Measurements from ENCODE around the gene RAB11FIP3. TPM values are rescaled to one million over a fixed set of nuclear protein-coding genes. Genes with fewer than 3 reads are reported as not detected.
A peak's percentile ranks its signal among the peaks of the same experiment; 100 is the strongest.
"Not testable (repeated sequence)": the region's sequence is repeated elsewhere in the genome, so short reads cannot be mapped to it uniquely, and the experiment has no call there.

RAB11FIP3 gene
- total RNA-seq, 1 donor from 2014 or later: 52.1 TPM

GRCh38 chr16:489606-490005, 64.2 kb downstream of the RAB11FIP3 start:
- no peaks in the 10 kb centered on the region for H3K27me3 Mint-ChIP-seq
- H3K4me1 Mint-ChIP-seq (ENCODE audit: unreplicated experiment): no peaks in the 10 kb centered on the region
- H3K4me3 Mint-ChIP-seq: no peak overlapping the region
- TF ChIP-seq, protein P1, sequence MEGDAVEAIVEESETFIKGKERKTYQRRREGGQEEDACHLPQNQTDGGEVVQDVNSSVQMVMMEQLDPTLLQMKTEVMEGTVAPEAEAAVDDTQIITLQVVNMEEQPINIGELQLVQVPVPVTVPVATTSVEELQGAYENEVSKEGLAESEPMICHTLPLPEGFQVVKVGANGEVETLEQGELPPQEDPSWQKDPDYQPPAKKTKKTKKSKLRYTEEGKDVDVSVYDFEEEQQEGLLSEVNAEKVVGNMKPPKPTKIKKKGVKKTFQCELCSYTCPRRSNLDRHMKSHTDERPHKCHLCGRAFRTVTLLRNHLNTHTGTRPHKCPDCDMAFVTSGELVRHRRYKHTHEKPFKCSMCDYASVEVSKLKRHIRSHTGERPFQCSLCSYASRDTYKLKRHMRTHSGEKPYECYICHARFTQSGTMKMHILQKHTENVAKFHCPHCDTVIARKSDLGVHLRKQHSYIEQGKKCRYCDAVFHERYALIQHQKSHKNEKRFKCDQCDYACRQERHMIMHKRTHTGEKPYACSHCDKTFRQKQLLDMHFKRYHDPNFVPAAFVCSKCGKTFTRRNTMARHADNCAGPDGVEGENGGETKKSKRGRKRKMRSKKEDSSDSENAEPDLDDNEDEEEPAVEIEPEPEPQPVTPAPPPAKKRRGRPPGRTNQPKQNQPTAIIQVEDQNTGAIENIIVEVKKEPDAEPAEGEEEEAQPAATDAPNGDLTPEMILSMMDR (conservative IDR thresholded peaks at IDR 0.05): no peak
- no peak for DNase-seq (ENCODE audit: extremely low spot score, unreplicated experiment)
- H3K27ac Mint-ChIP-seq: no peak overlapping the region
- H3K36me3 Mint-ChIP-seq: peaks cover 4% of the 10 kb centered on the region
- H3K9me3 Mint-ChIP-seq: no peaks in the 10 kb centered on the region

- no peaks in the 10 kb centered on the region for H3K27me3 Mint-ChIP-seq
- H3K4me3 Mint-ChIP-seq: no peak overlapping the region
- no peak for DNase-seq (ENCODE audit: extremely low spot score, unreplicated experiment)
- no peak overlapping the region for H3K27ac Mint-ChIP-seq
- TF ChIP-seq, protein P1 (conservative IDR thresholded peaks at IDR 0.05): no peak
- H3K9me3 Mint-ChIP-seq: no peaks in the 10 kb centered on the region
- no peaks in the 10 kb centered on the region for H3K4me1 Mint-ChIP-seq (ENCODE audit: unreplicated experiment)
- H3K36me3 Mint-ChIP-seq: peaks cover 4% of the 10 kb centered on the region
These were observed 65.3 kb downstream of the RAB11FIP3 start for GRCh38 chr16:490768-491167.

DNA sequence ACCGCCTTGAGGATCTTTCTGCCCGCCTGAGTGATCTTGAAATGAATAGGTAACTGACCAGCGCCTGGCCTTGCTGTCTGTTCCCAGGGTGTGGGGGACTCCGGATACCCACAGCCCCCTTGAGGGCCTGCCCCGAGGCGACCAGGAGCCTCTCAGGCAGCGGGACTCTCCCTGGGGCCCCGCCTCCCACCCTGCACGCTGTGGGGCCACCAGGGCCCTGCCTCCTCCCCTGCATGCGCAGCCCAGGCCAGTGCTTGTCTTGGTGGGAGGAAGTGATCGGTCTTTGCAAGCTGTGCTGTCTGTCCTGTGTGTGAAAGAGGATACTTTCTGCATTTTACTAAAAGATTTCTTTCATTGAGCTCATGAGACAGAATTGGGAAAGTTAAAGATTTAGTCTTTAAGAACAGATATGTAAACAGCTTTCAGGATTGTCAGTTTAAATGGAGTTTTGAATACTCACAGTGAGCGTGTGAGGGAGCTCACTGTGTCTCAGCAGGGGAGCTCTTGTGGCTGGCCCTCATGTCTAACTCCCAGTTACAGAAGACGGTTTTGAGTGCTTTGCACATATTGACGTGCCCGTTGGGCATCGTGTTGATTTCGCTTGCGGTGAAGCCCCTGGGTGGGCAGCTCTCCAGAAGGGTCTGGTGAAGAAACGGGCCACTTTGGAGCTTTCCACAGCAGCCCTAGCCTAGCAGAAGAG, 65.9 kb downstream of the RAB11FIP3 start:
- peaks cover 4% of the 10 kb centered on the region for H3K36me3 Mint-ChIP-seq
- no peak for DNase-seq (ENCODE audit: extremely low spot score, unreplicated experiment)
- H3K9me3 Mint-ChIP-seq: no peaks in the 10 kb centered on the region
- H3K27me3 Mint-ChIP-seq: no peaks in the 10 kb centered on the region
- TF ChIP-seq, protein P1 (conservative IDR thresholded peaks at IDR 0.05): no peak
- no peaks in the 10 kb centered on the region for H3K4me1 Mint-ChIP-seq (ENCODE audit: unreplicated experiment)
- no peak overlapping the region for H3K27ac Mint-ChIP-seq
- no peak overlapping the region for H3K4me3 Mint-ChIP-seq

DNA sequence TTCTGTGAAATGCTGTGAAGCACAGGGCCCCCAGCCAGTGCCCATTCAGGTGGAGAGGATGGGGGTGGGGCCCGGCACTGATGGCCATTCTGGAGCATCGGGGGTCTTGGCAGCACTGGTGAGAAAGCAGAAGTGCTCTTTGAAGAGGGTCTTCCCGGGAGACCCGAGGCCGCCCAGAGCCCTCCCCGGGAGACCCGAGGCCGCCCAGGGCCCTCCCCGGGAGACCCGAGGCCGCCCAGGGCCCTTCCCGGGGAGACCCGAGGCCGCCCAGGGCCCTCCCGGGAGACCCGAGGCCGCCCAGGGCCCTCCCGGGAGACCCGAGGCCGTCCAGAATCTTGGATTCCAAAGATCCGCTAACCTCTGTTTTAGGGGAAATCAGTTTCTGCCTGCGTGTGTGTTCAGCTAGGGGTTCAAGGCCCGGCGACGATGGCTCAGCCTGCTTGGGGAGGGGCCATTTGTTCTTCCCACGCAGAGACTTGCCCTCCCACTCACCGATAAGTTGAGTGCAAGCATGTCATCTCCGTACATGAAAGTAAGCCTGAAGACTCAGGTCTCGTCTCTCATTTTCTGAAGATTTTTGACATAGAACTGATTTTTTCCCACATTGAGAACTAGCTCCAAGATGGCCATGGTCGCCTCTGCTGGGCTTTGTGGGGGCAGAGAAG, 66.9 kb downstream of the RAB11FIP3 start:
- H3K36me3 Mint-ChIP-seq: peaks cover 6% of the 10 kb centered on the region
- no peaks in the 10 kb centered on the region for H3K27me3 Mint-ChIP-seq
- no peak overlapping the region for H3K4me3 Mint-ChIP-seq
- no peak overlapping the region for H3K27ac Mint-ChIP-seq
- no peaks in the 10 kb centered on the region for H3K9me3 Mint-ChIP-seq
- DNase-seq (ENCODE audit: extremely low spot score, unreplicated experiment): no peak
- peaks cover 9% of the 10 kb centered on the region for H3K4me1 Mint-ChIP-seq (ENCODE audit: unreplicated experiment)
- TF ChIP-seq, protein P1 (conservative IDR thresholded peaks at IDR 0.05): no peak

DNA sequence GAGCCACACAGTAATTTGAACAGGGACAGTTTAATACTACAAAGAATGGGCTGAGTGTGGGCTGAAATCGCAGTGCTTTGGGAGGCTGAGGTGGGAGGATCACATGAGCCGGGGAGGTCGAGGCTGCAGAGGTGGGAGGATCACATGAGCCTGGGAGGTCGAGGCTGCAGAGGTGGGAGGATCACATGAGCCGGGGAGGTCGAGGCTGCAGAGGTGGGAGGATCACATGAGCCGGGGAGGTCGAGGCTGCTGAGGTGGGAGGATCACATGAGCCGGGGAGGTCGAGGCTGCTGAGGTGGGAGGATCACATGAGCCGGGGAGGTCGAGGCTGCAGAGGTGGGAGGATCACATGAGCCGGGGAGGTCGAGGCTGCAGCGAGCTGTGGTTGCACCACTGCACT, 69.2 kb downstream of the RAB11FIP3 start:
- not testable (repeated sequence) for DNase-seq (ENCODE audit: extremely low spot score, unreplicated experiment); H3K27me3 Mint-ChIP-seq; H3K4me3 Mint-ChIP-seq; H3K36me3 Mint-ChIP-seq; H3K27ac Mint-ChIP-seq; H3K9me3 Mint-ChIP-seq
- peaks cover 12% of the 10 kb centered on the region for H3K4me1 Mint-ChIP-seq (ENCODE audit: unreplicated experiment)

- Mint-ChIP-seq H3K36me3 (peaks cover 6% of the 10 kb centered on the region), H3K27me3 (no peaks in the 10 kb centered on the region), H3K4me3 (no peak overlapping the region), H3K4me1 (ENCODE audit: unreplicated experiment) (peaks cover 12% of the 10 kb centered on the region), H3K27ac (no peak overlapping the region), H3K9me3 (no peaks in the 10 kb centered on the region)
- no peak for DNase-seq (ENCODE audit: extremely low spot score, unreplicated experiment)
- TF ChIP-seq, protein P1 (conservative IDR thresholded peaks at IDR 0.05): peak; percentile 54
These were observed 69.8 kb downstream of the RAB11FIP3 start for GRCh38 chr16:495127-495748.

Data from type B pancreatic cell (in vitro differentiated cells).